GM18505 (cell line): ENCODE results near the gene KIF4B.

Source experiments
- ATAC-seq: cut with Tn5 transposase; IDR thresholded peaks from one replicate; pipeline ENCODE4 v1.9.1; 2021; ENCODE audit not compliant: unreplicated experiment
- POLR2A ChIP-seq: IDR thresholded peaks from 4 replicates; pipeline ENCODE4 v1.6.1; 2011; ENCODE audit warnings: borderline replicate concordance; ENCODE audit not compliant: insufficient read depth, insufficient read length; ENCODE audit errors: extremely low read depth

The KIF4B gene

DNA sequence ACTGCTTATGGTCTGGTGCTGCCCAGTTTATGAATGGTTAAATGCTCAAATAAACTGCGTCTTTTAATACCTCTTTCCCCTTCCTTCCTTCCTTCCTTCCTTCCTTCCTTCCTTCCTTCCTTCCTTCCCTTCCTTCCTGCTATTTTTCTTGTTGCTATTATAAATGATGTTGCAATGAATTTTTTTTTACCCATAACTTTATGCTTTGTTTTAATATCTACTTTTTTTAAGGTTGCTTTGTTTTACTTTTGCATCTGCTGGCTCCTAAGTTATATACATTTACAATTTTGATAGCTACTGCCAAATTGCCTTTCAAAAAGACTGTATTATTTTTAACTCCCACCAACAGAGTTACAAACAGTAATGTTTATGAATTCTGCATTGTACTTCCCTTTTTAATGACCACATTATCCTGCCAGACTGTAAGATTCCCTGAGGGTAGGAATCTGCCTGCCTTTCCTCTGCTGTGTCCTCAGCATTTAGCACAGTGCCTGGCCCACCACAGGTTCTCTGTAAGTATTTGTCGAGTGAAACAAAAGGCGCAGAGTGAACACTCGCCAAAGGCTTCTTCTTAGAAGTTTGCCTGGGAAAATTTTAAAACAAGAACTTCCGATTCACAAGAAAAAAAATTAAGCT lies 36.9 kb downstream of the KIF4B start:
- TF ChIP-seq POLR2A = no peak
- no peak for ATAC-seq

DNA sequence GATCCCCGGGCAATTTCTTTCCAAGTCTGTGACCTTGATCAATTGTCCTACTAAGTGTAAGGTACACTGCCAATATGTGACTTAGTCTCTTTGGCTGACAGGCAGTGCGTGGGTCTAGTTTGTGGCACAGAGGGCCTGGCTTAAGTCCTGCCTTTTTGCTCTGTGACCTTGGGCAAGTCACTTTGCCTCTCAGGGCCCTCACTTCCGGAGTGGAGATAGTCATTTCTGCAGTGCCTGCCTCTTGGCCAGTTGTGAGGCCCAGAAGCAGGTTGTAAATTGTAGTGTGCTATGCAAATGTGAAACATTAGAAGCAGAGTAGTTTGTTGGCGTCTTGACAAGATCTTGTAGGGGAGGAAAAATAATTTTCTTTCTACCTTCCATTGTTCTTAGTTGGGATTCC lies 39.0 kb downstream of the KIF4B start:
- no peak for TF ChIP-seq POLR2A
- ATAC-seq = no peak

DNA sequence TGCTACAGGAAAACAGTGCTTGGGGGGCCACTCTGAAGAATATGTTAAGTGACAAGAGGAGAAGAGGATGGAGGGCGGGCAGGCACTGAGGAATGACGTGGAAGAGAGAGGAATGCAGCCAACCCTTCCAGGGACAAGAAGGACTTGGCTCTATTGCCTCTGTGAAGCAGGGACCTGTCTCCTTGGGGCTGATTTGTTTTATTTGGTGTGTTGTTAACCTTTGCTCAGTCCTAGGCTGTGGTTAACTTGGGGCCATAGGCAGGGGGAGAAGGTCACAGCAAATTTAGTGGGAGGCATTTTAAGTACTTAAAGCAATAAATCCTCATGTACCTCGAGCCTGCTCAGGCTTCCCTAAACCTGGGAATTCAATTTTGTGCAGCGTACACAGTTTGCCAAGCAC lies 39.9 kb downstream of the KIF4B start:
- TF ChIP-seq POLR2A = no peak
- ATAC-seq = no peak

DNA sequence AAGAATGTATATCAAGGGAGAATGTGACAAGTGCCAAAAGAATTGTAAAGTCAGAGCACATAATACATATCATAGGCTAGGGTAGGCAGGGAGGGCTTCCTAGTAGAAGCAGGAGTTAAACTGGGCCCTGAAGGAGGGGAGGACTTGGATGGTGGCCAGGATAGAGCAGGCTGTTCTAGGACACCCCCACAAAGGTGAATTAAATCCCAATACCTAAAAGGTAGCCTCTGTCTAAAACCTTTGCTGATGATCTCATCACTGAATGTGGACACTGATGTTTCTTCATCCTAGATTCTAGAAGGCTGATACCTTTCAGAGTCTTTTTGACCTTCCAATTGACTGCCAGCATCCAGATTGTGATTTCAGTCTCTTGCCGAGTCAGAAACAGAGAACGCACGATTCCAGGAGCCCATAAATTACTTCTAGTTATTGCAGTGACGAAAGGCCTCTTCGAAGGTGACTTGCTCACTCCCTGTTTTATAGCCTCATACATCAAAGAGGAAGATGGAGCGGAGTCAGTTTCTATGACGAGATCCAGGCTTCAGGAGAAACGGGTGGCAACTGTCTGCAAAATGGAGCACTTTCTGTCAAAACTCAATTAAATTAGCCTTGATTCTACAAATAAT lies 43.2 kb downstream of the KIF4B start:
- no peak for ATAC-seq
- TF ChIP-seq POLR2A = no peak

DNA sequence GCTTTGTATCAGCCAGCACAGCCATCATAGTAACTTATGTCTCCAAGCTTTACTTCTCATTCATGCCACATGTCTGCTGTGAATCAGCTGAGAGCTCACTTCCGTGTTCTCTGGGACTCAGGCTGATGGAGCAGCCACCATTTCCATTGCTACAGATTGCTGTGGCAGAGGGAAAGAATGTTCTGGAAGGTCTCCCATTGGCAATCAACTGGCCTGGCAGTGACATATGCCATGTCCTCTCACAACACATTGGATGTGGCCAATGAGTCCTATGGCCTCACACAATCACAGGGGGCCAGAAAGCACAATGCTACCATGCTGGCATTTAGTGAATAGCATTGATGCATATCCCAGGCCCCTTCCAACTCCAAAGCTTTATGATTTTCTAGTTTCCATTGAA lies 44.1 kb downstream of the KIF4B start:
- no peak for ATAC-seq
- TF ChIP-seq POLR2A = no peak

DNA sequence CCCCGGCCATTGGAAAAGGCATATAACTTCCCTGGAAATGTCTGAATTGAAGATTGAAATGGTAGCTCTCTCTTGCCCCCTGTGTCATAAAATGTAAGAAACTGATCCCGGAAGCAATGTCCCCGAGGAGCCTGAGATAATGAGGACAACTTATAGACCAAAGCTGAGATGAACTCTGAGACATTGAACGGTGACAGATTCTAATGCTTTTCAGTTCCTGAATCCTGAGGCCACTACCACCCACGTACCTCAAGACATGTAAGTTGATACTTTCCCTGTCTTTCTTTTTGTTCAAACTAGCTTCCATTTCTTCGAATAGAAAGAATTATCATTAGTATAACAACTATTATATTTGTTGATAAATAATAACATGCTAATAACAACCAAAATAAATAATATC lies 51.0 kb downstream of the KIF4B start:
- no peak for TF ChIP-seq POLR2A

DNA sequence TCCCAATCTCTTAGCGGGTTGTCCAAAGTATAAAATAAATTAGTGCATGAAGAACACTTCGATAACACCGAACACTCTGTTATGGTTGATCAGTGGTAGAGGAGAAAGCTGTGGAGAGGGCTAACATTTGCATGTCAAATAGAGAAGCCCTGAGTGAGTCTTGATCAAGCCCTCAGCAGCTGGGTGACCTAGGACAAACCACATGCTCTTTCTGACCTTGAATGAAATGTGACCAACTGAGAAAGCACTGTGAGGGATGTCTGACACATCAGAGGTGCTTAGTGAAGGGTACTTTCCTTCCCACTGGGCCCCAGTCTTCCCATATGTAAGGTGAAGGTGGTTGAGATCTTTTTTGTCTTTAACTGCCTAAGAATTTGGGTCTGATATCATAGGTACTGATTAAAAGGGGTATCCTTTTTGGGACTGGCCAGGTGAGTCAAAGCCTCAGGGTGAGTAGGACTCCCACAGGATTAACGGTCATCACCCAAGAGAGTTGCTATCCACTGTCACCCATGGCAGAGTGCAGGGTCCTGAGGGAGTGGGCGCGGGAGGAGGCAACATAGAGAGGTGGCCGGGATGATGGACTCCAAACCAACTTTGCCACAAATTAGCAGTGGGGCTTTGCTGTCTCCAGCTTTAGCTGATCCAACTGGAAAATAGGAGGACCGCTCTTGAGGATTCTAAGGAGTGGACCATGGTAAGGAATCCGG lies 53.5 kb downstream of the KIF4B start:
- ATAC-seq = no peak
- no peak for TF ChIP-seq POLR2A

More for the DNA sequence above, 51.0 kb downstream of the KIF4B start:
- no peak for ATAC-seq
